ENCODE measurements around the gene HS3ST4.

GRCh38 chr16:25874196-25874595 lies 182.4 kb downstream of the HS3ST4 start:
- no peak for TF ChIP-seq CTCF (IDR thresholded peaks at IDR 0.05; ENCODE audit: low read depth, low read length)
- TF ChIP-seq EZH2phosphoT487 (IDR thresholded peaks at IDR 0.05; ENCODE audit: low read depth) = no peak
